ENCODE data around the gene C5orf52.
"Not testable (repeated sequence)": the region's sequence is repeated elsewhere in the genome, so short reads cannot be mapped to it uniquely, and the experiment has no call there.

Gene C5orf52

GRCh38 chr5:157719245-157719644 is 47.9 kb downstream of the C5orf52 start:
- in situ Hi-C loops (cut with HindIII; ENCODE audit: low sequenced_read_pairs) = no loop called here

- in situ Hi-C loops (cut with HindIII; ENCODE audit: low sequenced_read_pairs) = no loop called here
Measured at GRCh38 chr5:157721159-157721558, 49.8 kb downstream of the C5orf52 start.

GRCh38 chr5:157722895-157723294 is 51.6 kb downstream of the C5orf52 start:
- in situ Hi-C loops (cut with HindIII; ENCODE audit: low sequenced_read_pairs) = not testable (repeated sequence)

GRCh38 chr5:157726607-157727006 is 55.3 kb downstream of the C5orf52 start:
- in situ Hi-C loops (cut with HindIII; ENCODE audit: low sequenced_read_pairs) = loop anchor here (25.0 kb wide), 1 partner anchor 389 kb away; a partner anchor contains a TSS

GRCh38 chr5:157727858-157728257 is 56.5 kb downstream of the C5orf52 start:
- in situ Hi-C loops (cut with HindIII; ENCODE audit: low sequenced_read_pairs) = loop anchor here (25.0 kb wide), 1 partner anchor 391 kb away; a partner anchor contains a TSS

Measured in endothelial cell of hepatic sinusoid (primary cell).